ENCODE results near the gene SPTB.
"Not testable (repeated sequence)": the region's sequence is repeated elsewhere in the genome, so short reads cannot be mapped to it uniquely, and the experiment has no call there.

Gene SPTB

GRCh38 chr14:64830961-64831360, 48.7 kb downstream of the SPTB start:
- in situ Hi-C loops (cut with MboI; ENCODE audit: low pct_unique_long_range_greater_than_20kb, low sequenced_read_pairs): no loop called here
- no peak for DNase-seq

GRCh38 chr14:64828071-64828470, 51.6 kb downstream of the SPTB start:
- DNase-seq: no peak
- in situ Hi-C loops (cut with MboI; ENCODE audit: low pct_unique_long_range_greater_than_20kb, low sequenced_read_pairs): no loop called here

GRCh38 chr14:64826845-64827244, 52.9 kb downstream of the SPTB start:
- in situ Hi-C loops (cut with MboI; ENCODE audit: low pct_unique_long_range_greater_than_20kb, low sequenced_read_pairs): no loop called here
- no peak for DNase-seq

- in situ Hi-C loops (cut with MboI; ENCODE audit: low pct_unique_long_range_greater_than_20kb, low sequenced_read_pairs): no loop called here
- no peak for DNase-seq
Observed at GRCh38 chr14:64826333-64826732, 53.4 kb downstream of the SPTB start.

GRCh38 chr14:64825509-64825908, 54.2 kb downstream of the SPTB start:
- in situ Hi-C loops (cut with MboI; ENCODE audit: low pct_unique_long_range_greater_than_20kb, low sequenced_read_pairs): no loop called here
- DNase-seq: no peak

GRCh38 chr14:64825006-64825405, 54.7 kb downstream of the SPTB start:
- no peak for DNase-seq

GRCh38 chr14:64824471-64824870, 55.2 kb downstream of the SPTB start:
- in situ Hi-C loops (cut with MboI; ENCODE audit: low pct_unique_long_range_greater_than_20kb, low sequenced_read_pairs): no loop called here
- DNase-seq: no peak

More at GRCh38 chr14:64825006-64825405, 54.7 kb downstream of the SPTB start:
- in situ Hi-C loops (cut with MboI; ENCODE audit: low pct_unique_long_range_greater_than_20kb, low sequenced_read_pairs): no loop called here

- DNase-seq: peak; percentile 69
- in situ Hi-C loops (cut with MboI; ENCODE audit: low pct_unique_long_range_greater_than_20kb, low sequenced_read_pairs): no loop called here
Observed at GRCh38 chr14:64823305-64823861, 56.3 kb downstream of the SPTB start.

GRCh38 chr14:64821651-64822050, 58.1 kb downstream of the SPTB start:
- in situ Hi-C loops (cut with MboI; ENCODE audit: low pct_unique_long_range_greater_than_20kb, low sequenced_read_pairs): no loop called here
- no peak for DNase-seq

- in situ Hi-C loops (cut with MboI; ENCODE audit: low pct_unique_long_range_greater_than_20kb, low sequenced_read_pairs): no loop called here
- DNase-seq: no peak
Observed at GRCh38 chr14:64818151-64818550, 61.6 kb downstream of the SPTB start.

- in situ Hi-C loops (cut with MboI; ENCODE audit: low pct_unique_long_range_greater_than_20kb, low sequenced_read_pairs): no loop called here
- no peak for DNase-seq
Observed at GRCh38 chr14:64817631-64818030, 62.1 kb downstream of the SPTB start.

- no peak for DNase-seq
Observed at GRCh38 chr14:64816221-64816783, 63.4 kb downstream of the SPTB start.

GRCh38 chr14:64815257-64815656, 64.5 kb downstream of the SPTB start:
- in situ Hi-C loops (cut with MboI; ENCODE audit: low pct_unique_long_range_greater_than_20kb, low sequenced_read_pairs): no loop called here
- DNase-seq: no peak

More at GRCh38 chr14:64816221-64816783, 63.4 kb downstream of the SPTB start:
- in situ Hi-C loops (cut with MboI; ENCODE audit: low pct_unique_long_range_greater_than_20kb, low sequenced_read_pairs): no loop called here

- in situ Hi-C loops (cut with MboI; ENCODE audit: low pct_unique_long_range_greater_than_20kb, low sequenced_read_pairs): no loop called here
- DNase-seq: no peak
Observed at GRCh38 chr14:64812412-64812811, 67.3 kb downstream of the SPTB start.

GRCh38 chr14:64811676-64812075, 68.0 kb downstream of the SPTB start:
- in situ Hi-C loops (cut with MboI; ENCODE audit: low pct_unique_long_range_greater_than_20kb, low sequenced_read_pairs): no loop called here
- no peak for DNase-seq

- in situ Hi-C loops (cut with MboI; ENCODE audit: low pct_unique_long_range_greater_than_20kb, low sequenced_read_pairs): no loop called here
- DNase-seq: no peak
Observed at GRCh38 chr14:64808449-64808848, 71.3 kb downstream of the SPTB start.

GRCh38 chr14:64807551-64807950, 72.2 kb downstream of the SPTB start:
- in situ Hi-C loops (cut with MboI; ENCODE audit: low pct_unique_long_range_greater_than_20kb, low sequenced_read_pairs): no loop called here
- DNase-seq: no peak

- in situ Hi-C loops (cut with MboI; ENCODE audit: low pct_unique_long_range_greater_than_20kb, low sequenced_read_pairs): no loop called here
- DNase-seq: no peak
Observed at GRCh38 chr14:64806862-64807495, 72.7 kb downstream of the SPTB start.

GRCh38 chr14:64806202-64806861, 73.4 kb downstream of the SPTB start:
- in situ Hi-C loops (cut with MboI; ENCODE audit: low pct_unique_long_range_greater_than_20kb, low sequenced_read_pairs): no loop called here
- no peak for DNase-seq

- DNase-seq; in situ Hi-C loops (cut with MboI; ENCODE audit: low pct_unique_long_range_greater_than_20kb, low sequenced_read_pairs): not testable (repeated sequence)
Observed at GRCh38 chr14:64805646-64806045, 74.1 kb downstream of the SPTB start.
